ENCODE measurements around the gene AHNAK2.

Gene AHNAK2

DNA sequence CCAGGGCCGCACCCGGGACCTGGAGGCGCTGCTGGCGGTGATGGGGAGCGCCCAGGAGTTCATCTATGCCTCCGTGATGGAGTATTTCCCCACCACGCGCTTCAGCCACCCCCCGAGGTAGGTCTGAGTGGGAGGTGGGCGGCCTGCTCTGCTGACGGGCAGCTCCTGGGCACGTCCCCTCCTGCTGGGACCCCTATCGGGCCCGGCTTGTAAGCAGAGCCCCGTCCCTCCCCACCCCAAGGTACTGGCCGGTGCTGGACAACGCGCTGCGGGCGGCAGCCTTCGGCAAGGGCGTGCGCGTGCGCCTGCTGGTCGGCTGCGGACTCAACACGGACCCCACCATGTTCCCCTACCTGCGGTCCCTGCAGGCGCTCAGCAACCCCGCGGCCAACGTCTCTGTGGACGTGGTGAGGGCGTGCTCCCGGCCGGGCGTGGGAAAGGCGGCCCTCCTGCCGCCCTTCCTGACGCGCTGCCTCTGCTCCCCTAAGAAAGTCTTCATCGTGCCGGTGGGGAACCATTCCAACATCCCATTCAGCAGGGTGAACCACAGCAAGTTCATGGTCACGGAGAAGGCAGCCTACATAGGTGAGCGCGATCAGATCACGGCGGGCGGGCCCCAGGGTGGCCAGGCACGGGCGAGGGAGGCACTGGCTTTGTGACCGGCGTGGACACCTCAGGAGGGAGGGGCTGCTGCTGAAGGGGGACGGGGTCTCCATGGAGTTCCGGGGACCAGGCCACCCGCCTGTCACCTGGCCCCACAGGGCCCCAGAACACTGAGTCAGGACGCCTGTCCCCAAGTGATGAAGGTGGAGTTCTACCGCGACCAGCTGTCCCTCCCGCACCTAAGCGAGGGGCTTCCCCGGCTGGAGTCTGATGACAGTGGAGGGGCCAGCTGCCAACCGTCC lies 46.2 kb downstream of the AHNAK2 start:
- H3K4me3 ChIP-seq (ENCODE audit: low read length): no peak overlapping the region
- TF ChIP-seq, protein P1, sequence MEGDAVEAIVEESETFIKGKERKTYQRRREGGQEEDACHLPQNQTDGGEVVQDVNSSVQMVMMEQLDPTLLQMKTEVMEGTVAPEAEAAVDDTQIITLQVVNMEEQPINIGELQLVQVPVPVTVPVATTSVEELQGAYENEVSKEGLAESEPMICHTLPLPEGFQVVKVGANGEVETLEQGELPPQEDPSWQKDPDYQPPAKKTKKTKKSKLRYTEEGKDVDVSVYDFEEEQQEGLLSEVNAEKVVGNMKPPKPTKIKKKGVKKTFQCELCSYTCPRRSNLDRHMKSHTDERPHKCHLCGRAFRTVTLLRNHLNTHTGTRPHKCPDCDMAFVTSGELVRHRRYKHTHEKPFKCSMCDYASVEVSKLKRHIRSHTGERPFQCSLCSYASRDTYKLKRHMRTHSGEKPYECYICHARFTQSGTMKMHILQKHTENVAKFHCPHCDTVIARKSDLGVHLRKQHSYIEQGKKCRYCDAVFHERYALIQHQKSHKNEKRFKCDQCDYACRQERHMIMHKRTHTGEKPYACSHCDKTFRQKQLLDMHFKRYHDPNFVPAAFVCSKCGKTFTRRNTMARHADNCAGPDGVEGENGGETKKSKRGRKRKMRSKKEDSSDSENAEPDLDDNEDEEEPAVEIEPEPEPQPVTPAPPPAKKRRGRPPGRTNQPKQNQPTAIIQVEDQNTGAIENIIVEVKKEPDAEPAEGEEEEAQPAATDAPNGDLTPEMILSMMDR (conservative IDR thresholded peaks at IDR 0.05; ENCODE audit: low read depth, low read length): no peak
- DNase-seq (ENCODE audit: low read depth): no peak

DNA sequence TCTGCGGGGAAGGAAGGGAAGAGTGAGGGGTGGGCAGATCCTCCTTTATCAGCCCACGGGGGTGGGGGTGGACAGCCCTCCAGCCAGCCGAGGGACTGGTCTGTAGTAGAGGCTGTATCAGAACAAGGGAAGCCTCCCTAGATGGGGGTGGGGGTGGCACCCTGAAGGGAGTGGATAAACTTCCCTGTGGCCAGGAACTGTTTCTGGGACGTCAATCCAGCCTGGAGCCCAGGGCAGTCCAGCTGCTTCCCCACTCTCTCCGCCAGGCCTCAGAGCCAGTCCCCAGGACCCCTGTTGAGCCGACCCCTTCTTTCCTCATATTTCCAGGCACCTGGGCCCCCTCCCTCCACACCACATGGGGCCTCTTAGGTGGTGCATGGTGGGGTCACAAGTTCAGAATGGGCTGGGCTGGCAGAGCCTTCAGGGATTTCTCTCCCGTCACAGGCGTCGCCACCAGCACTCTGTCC lies 46.8 kb downstream of the AHNAK2 start:
- no peak overlapping the region for H3K4me3 ChIP-seq (ENCODE audit: low read length)
- TF ChIP-seq, protein P1 (conservative IDR thresholded peaks at IDR 0.05; ENCODE audit: low read depth, low read length): no peak
- DNase-seq (ENCODE audit: low read depth): no peak

DNA sequence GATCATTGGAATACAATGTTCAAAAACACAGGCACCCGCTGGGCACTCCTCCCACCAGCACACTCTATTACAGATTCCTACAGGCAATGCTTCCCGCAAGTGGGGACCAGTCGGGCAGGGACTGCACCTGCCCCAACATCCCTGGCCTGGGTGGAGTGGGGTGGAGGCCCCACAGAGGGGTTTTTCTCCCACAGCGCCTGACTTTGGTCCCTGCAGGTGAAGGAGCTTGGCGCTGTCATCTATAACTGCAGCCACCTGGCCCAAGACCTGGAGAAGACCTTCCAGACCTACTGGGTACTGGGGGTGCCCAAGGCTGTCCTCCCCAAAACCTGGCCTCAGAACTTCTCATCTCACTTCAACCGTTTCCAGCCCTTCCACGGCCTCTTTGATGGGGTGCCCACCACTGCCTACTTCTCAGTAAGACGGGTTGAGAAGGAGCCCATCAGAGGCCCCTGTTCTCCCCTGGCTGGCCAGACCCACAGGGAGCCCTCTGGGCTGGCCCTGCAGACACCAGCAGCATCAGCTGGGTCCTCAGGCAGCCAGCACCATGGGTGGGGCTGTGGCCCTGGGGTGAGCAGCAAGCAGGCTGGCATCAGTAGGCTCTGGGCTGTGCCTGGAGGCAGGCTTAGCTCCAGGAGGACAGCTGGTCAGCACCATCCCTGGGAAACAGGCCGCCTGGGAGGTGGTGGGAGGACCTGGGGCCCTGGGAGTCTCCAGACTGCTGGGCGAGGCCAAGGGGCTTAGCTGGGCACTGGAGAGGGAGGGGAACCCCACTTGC lies 47.5 kb downstream of the AHNAK2 start:
- H3K4me3 ChIP-seq (ENCODE audit: low read length): no peak overlapping the region
- no peak for DNase-seq (ENCODE audit: low read depth)
- TF ChIP-seq, protein P1 (conservative IDR thresholded peaks at IDR 0.05; ENCODE audit: low read depth, low read length): no peak

DNA sequence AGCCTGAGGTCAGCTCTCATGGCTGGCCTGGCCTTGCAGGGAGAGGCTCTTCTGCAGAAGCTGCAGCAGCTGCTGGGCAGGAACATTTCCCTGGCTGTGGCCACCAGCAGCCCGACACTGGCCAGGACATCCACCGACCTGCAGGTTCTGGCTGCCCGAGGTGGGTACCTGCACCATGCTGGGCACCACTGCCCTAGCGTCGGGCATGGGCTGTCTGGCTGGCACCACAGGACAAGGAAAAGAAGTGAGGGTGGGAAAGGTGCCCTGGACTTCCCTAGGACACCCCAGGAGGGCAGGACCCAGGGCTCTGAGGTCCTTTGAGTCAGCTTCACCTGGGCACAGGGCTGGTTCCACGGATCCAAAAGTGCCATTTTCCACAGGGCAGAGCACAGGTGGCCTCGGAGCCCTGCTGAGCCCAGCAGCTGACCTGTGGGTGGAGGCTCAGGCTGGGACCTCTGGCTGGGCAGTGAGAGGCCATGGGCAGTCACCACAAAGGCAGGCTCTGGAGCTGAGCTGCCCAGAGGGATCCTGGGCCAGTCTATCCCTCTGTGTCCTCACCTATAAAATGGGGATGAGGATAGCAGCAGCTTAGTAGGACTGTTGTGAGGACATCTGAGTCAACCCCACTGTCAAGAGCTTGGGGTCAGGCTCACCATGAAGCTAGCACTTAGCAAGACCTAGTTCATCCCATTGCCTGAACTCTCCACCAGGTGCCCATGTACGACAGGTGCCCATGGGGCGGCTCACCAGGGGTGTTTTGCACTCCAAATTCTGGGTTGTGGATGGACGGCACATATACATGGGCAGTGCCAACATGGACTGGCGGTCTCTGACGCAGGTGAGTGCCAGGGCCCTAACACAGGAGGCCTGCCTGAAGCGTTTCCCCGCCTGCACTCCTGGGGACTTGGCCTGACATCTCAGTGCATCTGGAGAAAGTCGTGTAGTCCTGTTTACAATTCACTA lies 48.6 kb downstream of the AHNAK2 start:
- H3K4me3 ChIP-seq (ENCODE audit: low read length): no peak overlapping the region
- DNase-seq (ENCODE audit: low read depth): no peak
- TF ChIP-seq, protein P1 (conservative IDR thresholded peaks at IDR 0.05; ENCODE audit: low read depth, low read length): no peak

DNA sequence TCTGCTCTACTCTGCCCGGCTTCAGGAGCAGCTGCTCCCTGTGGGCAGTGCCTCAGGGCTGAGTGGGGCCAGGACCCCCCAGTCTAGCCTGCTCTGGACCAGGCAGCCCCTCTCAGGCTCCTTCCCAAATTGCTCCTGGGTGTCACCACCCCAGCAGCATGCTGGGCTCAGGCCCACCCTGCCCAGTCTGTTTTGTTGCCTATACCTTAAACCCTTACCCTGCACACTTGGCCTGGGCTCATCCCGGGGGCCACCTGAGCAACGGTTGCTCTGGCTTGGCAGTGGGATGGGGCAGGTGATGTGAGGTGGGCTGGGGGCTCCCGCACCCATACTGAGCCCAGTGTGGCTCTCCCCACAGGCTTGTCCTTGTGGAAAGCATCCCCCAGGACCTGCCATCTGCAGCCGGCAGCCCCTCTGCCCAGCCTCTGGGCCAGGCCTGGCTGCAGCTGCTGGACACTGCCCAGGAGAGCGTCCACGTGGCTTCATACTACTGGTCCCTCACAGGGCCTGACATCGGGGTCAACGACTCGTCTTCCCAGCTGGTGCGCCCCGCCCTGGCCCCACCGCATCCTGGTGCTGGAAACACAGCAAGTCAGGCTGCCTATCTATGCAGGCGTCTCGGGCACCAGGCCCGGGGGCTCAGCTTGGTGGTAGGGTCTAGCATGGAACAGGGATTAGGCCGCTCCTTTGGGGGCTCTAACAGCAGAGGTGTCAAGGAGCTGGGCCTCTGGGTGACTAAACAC lies 49.6 kb downstream of the AHNAK2 start:
- DNase-seq (ENCODE audit: low read depth): no peak
- no peak overlapping the region for H3K4me3 ChIP-seq (ENCODE audit: low read length)

More for the DNA sequence above, 49.6 kb downstream of the AHNAK2 start:
- TF ChIP-seq, protein P1 (conservative IDR thresholded peaks at IDR 0.05; ENCODE audit: low read depth, low read length): no peak
